ENCODE results near the gene METTL8.

DNA sequence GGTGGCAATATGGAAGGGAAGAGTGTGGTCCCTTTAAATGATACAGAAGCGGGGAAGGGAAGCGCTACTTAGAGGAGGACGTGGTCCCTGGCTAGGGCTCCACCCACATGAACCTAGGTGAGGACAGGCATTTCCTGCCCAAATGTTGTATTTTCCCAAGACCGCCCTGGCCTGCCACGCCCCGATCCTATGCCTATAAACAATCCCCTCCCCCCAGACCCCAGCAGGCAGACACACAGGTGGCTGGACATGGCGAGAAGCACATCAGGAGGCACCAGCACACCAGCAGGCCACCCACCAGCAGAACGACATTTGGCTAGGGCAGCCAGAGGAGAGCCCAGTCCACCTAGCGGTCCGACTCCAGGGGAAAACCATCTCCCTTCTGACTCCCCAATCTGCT is 47.2 kb downstream of the METTL8 start:
- TF ChIP-seq, protein P1, sequence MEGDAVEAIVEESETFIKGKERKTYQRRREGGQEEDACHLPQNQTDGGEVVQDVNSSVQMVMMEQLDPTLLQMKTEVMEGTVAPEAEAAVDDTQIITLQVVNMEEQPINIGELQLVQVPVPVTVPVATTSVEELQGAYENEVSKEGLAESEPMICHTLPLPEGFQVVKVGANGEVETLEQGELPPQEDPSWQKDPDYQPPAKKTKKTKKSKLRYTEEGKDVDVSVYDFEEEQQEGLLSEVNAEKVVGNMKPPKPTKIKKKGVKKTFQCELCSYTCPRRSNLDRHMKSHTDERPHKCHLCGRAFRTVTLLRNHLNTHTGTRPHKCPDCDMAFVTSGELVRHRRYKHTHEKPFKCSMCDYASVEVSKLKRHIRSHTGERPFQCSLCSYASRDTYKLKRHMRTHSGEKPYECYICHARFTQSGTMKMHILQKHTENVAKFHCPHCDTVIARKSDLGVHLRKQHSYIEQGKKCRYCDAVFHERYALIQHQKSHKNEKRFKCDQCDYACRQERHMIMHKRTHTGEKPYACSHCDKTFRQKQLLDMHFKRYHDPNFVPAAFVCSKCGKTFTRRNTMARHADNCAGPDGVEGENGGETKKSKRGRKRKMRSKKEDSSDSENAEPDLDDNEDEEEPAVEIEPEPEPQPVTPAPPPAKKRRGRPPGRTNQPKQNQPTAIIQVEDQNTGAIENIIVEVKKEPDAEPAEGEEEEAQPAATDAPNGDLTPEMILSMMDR (IDR thresholded peaks at IDR 0.05) = no peak
- TF ChIP-seq POLR2A (IDR thresholded peaks at IDR 0.05) = no peak

All from uterus (tissue), 2 donors.